HS-5 (cell line): Measurements from ENCODE around the gene GPR21.
A peak's percentile ranks its signal among the peaks of the same experiment; 100 is the strongest.

Experiments used
- DNase-seq: peaks from one replicate; pipeline ENCODE4 v3.0.0-alpha.2; 2012; ENCODE audit warnings: low read depth

Gene GPR21, protein sequence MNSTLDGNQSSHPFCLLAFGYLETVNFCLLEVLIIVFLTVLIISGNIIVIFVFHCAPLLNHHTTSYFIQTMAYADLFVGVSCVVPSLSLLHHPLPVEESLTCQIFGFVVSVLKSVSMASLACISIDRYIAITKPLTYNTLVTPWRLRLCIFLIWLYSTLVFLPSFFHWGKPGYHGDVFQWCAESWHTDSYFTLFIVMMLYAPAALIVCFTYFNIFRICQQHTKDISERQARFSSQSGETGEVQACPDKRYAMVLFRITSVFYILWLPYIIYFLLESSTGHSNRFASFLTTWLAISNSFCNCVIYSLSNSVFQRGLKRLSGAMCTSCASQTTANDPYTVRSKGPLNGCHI

DNA sequence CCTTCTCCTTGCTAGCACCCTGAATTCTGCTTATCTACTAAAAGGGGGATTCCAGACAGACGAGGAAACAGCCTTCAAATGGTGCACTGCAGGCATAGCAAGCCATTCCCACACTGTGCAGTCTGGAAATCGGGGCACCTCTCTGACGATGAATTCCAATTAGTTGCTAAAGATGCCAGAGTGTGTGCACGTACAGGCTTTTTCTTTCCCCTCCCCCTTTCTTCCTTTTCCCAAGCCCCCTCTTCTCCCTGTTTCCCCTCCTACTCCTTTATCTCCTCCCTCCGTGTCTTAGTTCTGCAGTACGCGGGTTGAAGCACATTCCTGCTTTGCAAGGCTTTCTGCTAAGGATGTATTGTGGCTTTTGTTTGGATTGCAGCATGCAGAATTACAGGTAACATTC is at the start of gene GPR21:
Gene GPR21, plus strand, starts transcription at position 316 of the 400 bp plus-strand sequence. CDS start 900 bp downstream, outside the sequence.
- DNase-seq, result no peak

DNA sequence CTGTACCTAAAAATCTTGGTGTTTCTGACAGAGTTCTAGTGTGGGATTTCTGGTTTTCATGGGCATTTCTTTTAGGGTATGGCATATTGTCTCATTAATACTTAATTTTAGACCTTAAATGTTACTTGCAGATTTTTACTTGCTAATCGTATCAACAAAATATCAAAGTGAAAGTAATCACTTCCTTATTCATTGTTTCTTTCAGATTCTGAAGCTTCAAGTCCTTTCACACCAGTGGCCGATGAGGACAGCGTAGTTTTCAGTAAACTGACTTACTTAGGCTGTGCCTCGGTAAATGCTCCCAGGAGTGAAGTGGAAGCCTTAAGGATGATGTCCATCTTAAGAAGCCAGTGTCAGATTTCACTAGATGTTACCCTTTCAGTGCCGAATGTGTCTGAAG is 47.5 kb upstream of the GPR21 start:
- DNase-seq, result no peak

DNA sequence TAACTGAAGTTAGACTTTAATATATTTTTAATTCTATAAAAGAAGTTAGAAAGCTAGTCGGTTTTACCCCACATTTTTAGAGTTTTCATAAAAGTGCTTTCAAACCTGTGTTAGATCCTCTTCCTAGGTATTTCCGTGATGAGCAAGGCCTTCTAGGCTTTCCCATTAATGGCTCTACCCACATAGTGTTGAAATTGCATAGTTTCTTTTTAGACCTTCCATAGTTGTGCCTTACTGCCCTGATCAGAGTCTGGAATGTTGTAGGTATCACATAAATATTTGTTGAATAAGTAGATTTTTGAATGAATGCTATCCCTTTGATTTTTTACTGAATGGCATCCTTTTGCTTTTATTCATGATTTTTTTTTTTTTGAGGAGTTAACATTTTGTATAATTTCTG is 45.3 kb upstream of the GPR21 start:
- DNase-seq, result no peak

DNA sequence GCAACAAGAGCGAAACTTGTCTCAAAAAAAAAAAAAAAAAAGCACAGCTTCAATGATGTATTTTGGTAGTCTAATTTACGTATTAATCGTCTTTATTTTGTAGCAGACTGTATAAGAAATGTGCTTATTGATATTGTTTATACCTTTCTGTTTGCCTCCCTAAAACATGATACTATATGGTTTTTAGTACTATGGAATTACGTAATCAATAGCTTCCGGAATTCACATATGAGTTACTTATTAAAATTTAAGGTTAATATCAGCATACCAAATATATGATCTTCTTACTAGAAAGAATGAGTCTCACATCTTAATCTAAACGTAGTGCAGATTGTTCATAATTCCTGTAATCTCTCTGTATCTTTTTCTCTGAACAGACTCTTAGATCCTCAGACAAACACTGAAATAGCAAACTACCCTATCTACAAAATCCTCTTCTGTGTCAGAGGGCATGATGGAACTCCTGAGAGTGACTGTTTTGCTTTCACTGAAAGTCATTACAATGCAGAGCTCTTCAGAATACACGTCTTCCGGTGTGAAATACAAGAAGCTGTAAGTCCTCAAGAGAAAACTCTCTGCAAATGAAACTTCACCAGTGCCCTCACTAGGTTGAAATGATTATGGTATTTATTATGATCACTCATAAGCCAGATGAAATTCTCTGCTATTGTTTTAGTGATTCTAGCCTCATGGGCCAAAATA is 44.4 kb upstream of the GPR21 start:
- DNase-seq, result no peak

DNA sequence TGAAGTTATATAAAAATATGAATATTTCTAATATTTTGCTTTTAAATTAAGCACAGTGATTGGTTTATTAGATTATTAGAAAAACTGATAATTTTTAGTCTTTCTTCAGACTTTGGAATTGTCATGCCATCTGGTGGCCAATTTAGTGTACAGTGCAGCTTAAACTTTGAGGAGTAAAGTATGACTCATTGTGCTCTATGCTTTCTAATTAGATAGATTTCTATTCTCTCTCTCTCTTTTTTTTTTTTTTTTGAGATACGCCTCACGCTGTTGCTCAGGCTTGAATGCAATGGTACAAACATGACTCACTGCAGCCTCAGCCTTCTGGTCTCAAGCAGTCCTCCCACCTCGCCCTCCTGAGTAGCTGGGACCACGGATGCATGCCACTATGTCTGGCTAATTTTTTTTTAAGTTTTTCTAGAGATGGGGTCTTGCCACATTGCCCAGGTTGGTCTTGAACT is 42.1 kb upstream of the GPR21 start:
- peak; percentile 78 for DNase-seq

DNA sequence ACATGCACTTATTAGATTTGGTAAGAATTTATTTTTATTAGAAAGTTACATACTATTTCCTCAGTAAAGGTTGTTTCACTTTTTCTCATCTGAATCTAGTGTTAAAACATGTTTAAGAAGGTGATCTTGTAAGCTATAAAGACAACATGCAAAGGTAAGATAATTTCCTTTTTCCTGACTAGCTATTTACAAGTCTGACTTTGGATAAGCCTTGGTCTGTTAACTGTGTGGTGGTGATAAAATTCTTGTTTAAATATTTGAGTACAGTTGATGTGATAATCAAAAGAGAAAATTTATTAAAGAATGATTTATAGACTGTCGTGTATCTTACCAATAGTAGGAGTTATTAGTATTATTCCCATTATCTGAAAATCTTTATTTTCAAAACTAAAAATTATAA is 36.9 kb upstream of the GPR21 start:
- DNase-seq, result no peak

DNA sequence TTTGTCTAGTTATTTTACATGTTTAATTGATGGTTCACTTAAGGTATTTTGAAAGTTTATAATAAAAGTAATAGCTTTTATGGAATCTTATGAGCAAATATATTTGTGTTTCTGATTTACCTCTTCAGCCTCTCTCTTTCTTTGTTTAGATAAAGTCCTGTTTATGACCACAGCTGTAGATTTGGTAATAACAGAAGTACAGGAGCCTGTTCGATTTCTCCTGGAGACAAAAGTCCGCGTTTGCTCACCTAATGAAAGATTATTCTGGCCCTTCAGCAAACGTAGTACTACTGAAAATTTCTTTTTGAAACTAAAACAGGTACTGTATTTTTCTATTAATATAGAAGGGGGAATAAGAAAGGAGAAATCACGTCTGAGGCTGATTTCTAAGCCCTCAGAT is 35.0 kb upstream of the GPR21 start:
- DNase-seq, result no peak

DNA sequence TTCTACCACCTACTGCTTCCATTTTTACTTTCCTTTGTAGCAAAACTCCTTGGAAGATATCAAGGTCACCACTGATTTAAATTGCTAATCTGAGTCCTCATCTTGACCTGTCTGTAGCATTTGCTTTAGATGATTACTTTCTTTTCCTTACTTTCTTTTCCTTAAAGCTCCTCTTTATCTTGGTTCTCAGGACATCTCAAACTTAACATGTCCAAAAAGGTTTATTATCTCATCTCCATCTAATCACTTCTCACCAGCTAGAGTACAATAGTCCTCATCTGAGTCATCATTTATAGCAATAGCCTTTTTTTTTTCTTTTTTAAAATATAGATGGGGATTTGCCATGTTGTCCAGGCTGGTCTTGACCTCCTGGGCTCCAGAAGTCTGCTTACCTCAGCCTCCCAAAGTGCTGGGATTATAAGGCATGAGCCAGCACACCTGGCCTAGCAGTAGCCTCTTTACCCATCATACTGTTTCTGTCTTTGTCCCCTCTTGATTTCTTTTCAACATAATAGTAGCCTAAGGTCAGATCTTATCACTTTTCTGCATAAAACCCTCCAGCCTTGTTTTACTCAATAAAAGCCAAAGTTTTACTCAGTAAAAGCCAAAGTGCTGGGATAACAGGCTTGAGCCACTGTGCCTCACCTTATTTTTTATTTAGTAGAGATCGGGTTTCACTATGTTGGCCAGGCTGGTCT is 32.9 kb upstream of the GPR21 start:
- no peak for DNase-seq

DNA sequence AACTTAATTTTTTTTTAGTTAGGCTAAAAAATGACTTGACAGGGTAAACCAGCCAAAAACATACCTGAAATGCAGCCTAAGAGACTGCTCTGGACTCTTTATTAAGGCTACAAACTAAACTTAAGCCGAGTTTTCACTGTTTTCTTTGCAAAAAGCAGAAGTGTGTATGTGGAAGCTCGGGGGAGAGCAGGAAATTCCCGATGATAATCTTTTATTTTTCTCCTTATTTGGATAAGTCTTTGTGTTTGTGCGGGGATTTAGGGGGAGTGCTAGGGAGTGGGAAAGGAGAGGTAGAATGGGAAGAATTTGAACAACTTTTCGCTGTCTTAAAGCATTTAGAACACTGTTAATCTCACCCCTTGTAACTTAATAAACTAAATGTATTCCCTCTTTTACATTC is 30.7 kb upstream of the GPR21 start:
- DNase-seq, result no peak

DNA sequence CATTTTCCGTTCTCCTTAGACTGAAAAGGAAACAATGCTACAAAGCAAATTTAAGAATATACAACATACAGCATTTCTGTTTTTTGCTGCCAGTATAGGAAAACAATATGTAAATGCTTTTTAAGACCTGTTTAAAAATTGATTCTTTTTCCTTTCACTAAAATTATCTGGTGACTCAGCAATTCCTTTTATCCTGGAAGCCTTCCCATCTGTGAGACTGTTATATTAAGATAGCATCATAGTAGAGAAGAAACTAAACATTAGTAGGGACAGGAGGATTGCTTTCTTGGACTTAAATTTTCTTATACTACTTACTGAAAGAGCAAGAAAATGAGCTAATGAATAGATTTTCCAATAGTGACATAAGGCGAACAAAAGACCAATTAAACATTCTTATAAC is 30.0 kb upstream of the GPR21 start:
- no peak for DNase-seq

DNA sequence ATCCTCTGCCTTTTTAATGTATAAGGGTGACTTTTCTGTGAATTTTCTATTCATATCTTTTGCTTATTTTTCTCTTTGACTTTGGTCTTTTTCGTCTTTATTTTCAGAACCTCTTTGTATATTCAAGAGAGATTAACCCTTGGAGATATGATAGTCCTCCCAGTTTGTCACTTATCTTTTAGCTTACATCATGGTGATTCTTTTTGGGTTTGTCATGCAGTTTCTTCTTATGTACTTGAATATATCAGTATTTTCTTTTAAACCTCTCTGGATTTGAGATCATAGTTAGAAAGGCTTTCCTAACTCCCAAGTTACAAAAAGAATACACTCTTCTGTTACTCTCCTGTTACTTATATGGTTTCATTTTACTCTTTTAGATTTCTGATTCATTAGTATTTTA is 27.5 kb upstream of the GPR21 start:
- no peak for DNase-seq

DNA sequence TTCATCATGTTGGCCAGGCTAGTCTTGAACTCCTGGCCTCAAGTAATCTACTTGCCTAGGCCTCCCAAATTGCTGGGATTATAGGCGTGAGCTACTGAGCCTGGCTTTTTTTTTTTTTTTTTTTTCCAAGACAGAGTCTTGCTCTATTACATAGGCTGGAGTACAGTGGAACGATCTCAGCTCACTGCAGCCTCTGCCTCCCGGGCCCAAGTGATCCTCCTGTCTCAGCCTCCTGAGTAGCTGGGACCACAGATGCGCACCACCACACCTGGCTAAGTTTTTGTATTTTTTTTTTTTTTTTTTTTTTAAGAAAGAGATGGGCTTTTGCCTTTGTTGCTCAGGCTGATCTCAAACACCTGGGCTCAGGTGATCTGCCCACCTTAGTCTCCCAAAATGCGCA is 26.2 kb upstream of the GPR21 start:
- DNase-seq, result no peak

DNA sequence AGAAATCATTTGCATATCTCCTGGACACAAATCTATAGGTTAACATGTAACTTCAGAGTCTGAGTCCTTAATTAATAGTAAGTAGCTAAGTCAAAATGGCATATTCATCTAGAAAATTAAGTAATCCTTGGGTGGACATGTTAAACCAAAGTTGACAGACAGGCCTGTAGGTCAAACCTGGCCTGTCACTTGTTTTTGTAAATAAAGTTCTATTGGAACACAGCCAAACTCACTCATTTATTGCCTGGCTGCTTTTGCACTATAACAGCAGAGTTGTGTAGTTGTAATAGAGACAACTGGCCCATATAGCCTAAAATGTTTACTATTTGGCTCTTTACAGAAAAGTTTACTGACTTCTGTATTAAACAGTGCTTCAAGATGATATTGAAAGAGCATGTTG is 24.6 kb upstream of the GPR21 start:
- DNase-seq, result no peak

DNA sequence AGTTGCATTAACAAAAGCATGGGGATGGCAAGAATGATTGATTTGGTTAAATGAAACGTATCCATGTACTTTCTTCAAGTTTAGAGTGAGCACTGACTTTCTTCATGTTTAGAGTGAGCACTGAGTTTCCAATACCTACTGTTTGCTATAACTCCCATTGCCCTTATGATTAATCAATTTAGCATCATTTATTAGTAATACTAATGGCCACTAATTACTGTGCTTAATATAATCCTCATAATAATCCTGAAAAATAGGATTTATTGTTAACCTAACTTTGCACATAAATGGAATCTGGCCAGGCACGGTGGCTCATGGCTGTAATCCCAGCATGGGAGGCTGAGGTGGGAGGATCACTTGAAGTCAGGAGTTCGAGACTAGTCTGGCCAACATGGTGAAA is 22.1 kb upstream of the GPR21 start:
- DNase-seq, result no peak

DNA sequence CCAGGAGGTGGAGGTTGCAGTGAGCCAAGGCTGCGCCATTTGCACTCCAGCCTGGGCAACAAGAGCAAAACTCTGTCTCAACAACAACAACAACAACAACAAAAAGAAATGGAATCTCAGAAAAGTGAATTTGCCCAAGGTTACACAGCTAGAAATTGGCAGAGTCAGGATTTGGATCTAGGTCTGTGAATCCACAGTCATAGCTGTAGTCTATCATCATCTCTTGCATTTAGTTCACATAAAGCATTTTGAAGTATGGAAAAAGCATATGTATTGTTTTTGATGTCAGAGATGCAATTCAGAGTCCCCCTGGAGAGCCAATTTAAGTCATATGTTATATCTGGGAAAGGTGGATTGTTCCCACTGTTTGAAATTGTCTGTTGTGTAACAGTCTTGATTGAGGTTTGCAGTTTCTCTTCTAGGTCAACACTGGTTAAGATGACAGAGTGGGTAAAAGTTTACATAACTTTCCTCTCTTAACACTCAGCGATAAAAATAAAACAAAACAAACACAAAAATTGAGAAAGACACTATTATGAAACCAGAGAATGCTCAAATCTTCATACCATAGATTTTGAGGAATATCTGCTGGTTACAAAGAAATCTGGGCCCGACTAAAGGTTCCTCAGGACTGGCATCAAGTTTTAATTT is 21.5 kb upstream of the GPR21 start:
- DNase-seq, result no peak

DNA sequence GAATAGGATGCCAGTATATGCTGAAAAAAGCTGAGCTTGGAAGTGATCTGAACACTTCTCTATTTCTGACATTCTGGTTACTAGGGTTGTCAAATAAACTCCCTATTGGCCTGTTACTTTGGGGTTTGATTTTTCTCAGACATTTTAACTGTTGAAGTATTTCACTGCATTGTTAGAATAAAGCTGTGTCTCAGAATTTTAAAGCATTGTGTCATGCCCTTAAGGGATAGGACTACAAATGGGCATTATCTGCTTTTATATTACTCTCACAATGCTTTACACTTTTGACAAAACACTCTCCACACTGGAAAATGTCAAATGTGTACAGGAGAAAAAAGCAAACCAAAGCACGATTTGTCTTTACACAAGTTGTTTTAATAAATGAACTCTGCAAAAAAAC is 16.8 kb upstream of the GPR21 start:
- no peak for DNase-seq

DNA sequence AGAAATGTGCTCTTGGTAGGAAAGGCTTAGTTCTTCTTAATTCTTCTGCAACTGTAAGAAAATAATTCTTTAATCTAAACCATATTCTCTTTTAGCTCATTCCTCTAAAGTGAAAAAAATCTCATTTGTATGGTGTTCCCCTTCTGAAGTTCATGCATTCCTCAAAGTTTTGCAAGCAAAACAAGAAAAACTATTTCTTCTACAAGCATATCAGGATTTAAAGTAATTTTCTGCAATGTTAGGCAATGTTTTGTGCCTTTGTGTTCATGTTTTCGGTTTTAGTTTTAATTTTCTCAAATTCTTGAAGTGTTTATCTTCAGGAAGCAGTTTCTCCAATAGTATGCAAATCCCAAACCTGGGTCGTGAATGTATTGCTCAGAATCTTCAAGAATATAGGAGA is 12.7 kb upstream of the GPR21 start:
- no peak for DNase-seq

DNA sequence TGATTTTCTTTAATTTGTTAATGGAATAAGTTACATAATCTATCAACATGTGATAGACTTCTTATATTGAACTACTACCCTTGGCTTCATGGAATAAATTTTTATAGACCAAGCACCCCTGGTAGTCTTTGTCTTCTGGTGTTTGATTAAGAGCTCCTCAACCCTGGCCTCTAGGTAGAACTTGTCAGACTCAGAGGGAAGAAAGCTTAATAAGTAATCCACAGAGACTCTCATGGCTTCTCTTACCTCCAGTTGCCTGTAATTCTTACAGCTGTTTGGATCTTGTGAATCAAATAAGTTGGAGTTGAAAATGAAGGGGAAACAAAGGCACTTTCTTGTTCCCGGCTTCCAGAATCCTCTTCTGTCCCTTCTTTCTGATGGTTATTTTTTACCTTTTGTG is 7.0 kb upstream of the GPR21 start:
- no peak for DNase-seq

DNA sequence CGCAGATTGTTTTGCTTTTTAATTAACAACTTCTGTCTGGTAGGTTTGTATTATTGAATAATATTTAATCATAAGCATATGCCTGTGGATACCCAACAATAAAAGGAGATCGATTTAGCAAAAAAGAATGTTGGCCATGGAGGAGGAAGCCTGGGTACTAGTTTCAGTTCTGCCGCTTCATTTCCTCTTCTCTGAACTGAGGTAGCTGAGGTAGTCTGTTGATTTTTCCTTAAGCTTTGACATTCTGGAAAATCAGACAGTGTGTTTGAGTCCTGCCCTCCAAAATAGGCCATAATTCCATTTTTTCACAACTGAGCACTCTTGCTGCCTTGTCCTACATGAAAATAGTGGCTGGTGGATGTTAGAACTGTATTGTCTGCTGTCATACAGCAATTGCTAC is 6.0 kb upstream of the GPR21 start:
- no peak for DNase-seq

DNA sequence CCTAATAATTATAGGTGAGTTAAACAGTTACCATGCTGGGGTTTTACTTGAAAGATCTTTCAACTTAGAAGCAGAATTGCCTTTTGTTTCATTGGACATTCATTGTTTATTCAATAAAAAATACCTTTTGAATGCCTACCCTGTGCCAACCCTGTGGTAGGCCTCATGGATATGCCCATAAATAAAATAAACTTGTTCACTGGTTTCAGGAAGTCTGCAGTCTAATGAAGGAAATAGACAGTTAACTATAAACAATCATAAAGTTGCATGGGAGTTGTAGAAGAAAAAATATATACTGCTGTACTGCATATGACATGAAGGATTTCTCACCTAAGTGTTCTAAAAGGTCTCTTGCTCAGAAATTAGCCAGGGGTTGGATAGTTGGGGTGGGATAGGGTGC is 5.3 kb upstream of the GPR21 start:
- no peak for DNase-seq

DNA sequence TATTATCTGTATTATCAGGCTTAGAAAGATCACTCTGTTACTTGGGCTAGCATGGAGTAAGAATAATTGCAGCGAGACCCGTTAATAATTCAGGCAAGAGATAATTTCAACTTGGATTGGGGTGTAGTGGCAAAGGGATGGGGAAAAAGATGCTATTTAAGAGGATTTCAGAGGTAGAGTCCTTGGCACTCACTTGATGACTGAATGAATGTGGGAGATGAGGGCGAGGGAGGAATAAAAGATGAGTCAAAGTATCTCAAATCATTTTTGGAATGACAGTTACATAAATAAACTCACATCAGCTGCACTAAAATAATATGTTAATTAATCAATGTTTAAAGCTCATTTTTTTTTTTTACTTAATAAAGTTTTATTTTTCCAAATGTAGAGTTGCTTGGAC is 4.5 kb upstream of the GPR21 start:
- DNase-seq, result no peak

DNA sequence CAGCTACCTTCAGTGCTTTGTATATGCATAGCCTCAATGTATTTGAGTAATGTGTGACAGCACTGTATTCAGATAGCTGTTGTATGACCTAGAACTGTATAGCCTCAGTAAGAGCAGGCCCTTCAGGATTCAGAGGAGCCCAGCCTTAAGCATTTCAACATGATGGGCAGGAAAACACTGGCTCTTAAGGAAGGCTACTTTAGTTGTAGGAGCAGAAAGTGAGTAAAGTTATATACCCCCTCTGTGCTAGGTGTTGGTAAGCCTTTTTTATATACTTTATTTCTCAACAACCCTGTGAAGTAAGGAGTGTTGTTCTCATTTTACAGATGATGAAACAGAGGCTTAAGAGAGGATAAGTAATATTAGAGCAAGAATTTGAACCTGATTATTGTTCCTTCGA is 1.5 kb upstream of the GPR21 start:
- no peak for DNase-seq
